Measurements from ENCODE around the gene GPR142. TPM values are rescaled to one million over a fixed set of nuclear protein-coding genes. Genes with fewer than 3 reads are reported as not detected.

Gene GPR142
- total and polyA plus RNA-seq, 2 of the 8 experiments (the other 6 are each of a cell fraction or from before 2014, with no cell fraction given) = 0.05 TPM; not detected in 1

DNA sequence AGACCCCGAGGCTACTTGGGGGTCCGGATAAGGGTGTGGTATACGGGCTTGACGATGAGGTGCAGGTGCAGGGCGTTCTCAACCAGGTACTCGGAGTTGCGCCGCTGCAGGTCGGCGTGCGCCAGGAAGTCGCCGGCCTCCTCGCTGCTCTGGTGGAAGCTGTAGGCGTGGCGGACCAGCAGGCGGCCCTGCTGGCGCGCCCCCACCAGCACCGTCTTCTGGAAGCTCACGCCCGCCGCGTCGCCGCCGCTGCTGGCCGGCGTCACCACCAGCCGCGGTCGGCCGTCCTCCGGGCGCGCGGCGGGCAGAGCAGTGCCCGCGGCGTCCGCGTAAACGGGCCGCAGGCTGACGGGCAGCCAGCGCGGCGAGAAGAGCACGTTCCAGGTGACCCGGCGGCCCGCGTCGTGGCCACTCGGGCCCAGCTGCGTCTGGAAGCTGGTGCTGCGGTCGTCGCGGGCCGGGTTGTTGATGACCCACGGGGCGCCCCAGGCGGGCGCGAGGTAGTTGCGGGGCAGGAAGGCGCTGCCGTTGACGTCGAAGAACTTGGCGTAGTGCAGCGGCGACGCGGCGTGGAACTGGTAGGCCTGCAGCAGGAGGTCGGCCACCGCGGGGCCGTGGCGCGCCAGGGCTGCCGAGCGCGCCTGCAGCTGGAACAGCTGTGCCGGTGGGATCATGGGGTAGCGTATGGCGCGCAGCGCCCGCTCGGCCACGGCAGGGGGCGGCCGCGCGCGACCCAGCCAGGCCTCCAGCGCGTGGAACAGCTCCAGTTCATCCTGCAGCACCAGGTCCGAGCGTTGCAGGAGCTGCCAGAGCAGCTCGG, 10.4 kb upstream of the GPR142 start:
- no peaks in the 10 kb centered on the region for H3K9me3 ChIP-seq (ENCODE audit: insufficient read depth in 2 of 2, low read depth in 1 of 2, low read length in 1 of 2)
- TF ChIP-seq TAF1 (IDR thresholded peaks at IDR 0.05; ENCODE audit: low read depth, low read length) (no peak), EGR1 (IDR thresholded peaks at IDR 0.05; ENCODE audit: borderline replicate concordance, low read depth, low read length) (no peak), GABPA (IDR thresholded peaks at IDR 0.05; ENCODE audit: borderline replicate concordance, insufficient read depth, low read length) (0 out of 2 replicates have a peak, but pooled peaks have one; percentile 12), SIN3A (conservative IDR thresholded peaks at IDR 0.05 in 1 of 2, IDR thresholded peaks at IDR 0.05 in 1 of 2; ENCODE audit: low read depth in 1 of 2, low read length in 2 of 2) (no peak), EZH2 (IDR thresholded peaks at IDR 0.05; ENCODE audit: low read depth, low read length, severe bottlenecking) (peak; percentile 10), TAF7 (optimal IDR thresholded peaks at IDR 0.05; ENCODE audit: borderline replicate concordance, low read depth, low read length) (no peak), CEBPB (IDR thresholded peaks at IDR 0.05; ENCODE audit: low read depth, low read length) (no peak)
- TF ChIP-seq, protein P1, sequence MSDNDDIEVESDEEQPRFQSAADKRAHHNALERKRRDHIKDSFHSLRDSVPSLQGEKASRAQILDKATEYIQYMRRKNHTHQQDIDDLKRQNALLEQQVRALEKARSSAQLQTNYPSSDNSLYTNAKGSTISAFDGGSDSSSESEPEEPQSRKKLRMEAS (IDR thresholded peaks at IDR 0.05) = no peak
- WGBS, 2 experiments (ENCODE audit: extremely low coverage in 1 of 2, insufficient coverage in 1 of 2, insufficient read length in 1 of 2, insufficient replicate concordance in 2 of 2, low coverage in 1 of 2, low lambda C conversion rate in 2 of 2, missing lambda C conversion rate in 1 of 2) = 86% methylated on average over 79 of the region's 105 CpGs; no CpG with 5 or more reads in 1 of the 2 experiments
- peaks cover 5 to 20% (median 13%) of the 10 kb centered on the region in 4 experiments for H3K4me1 ChIP-seq (replicated peaks in 1 of 4; ENCODE audit: control insufficient read depth in 3 of 4, insufficient read depth in 4 of 4, low read length in 3 of 4)
- H3K14ac ChIP-seq (ENCODE audit: insufficient read length) = no peak overlapping the region
- H2AK5ac ChIP-seq (ENCODE audit: low read depth, low read length) = no peak overlapping the region
- no peaks in the 10 kb centered on the region for H4K20me1 ChIP-seq (replicated peaks in 1 of 2; ENCODE audit: control insufficient read depth in 1 of 2, insufficient read depth in 2 of 2, low read length in 2 of 2)
- no peak overlapping the region for H2BK20ac ChIP-seq (ENCODE audit: low read length)
- H3K9ac ChIP-seq (replicated peaks in 1 of 4; ENCODE audit: extremely low read depth in 1 of 4, low read depth in 3 of 4, low read length in 3 of 4) = no peak overlapping the region
- H4K91ac ChIP-seq (replicated peaks; ENCODE audit: insufficient read length, low read length) = no peak overlapping the region
- no peak overlapping the region for H2BK120ac ChIP-seq (replicated peaks; ENCODE audit: low read depth, low read length)
- FAIRE-seq (no peak), DNase-seq (ENCODE audit: low read depth in 1 of 2, low spot score in 2 of 2) (no peak)
- no peaks in the 10 kb centered on the region for H3K79me2 ChIP-seq (ENCODE audit: control insufficient read depth in 1 of 2, insufficient read depth in 2 of 2, low read length in 2 of 2)
- CTCF ChIA-PET (ENCODE audit: partially characterized antibody) = interaction anchor here (0.9 to 3.3 kb wide), 13 partner anchors 9 to 61 kb away, joined by 3 to 18 read pairs (median 5); partner anchors contain the start of gene GPR142
- no peak overlapping the region for H3K18ac ChIP-seq (ENCODE audit: extremely low read depth, low read length)
- peak overlapping the region in 1 of 2 experiments; percentile 16; a peak in 1 of 4 replicates for H3K4me2 ChIP-seq (ENCODE audit: insufficient read depth in 1 of 2, low read depth in 2 of 2, low read length in 2 of 2)
- H3K23ac ChIP-seq (ENCODE audit: insufficient read length) = no peak overlapping the region
- peaks cover 16 to 33% (median 22%) of the 10 kb centered on the region in 4 experiments for H3K27me3 ChIP-seq (replicated peaks in 1 of 4; ENCODE audit: control insufficient read depth in 3 of 4, extremely low read depth in 1 of 4, insufficient read depth in 3 of 4, low read length in 3 of 4)
- no peak overlapping the region for H3K4ac ChIP-seq (replicated peaks; ENCODE audit: insufficient read length, low read depth, low read length)
- no peak overlapping the region for H3K4me3 ChIP-seq (ENCODE audit: extremely low read depth in 1 of 4, insufficient read depth in 2 of 4, low read depth in 3 of 4, low read length in 4 of 4)
- peaks cover 2% of the 10 kb centered on the region; the same call in 1 of the 2 replicates for H3K23me2 ChIP-seq (ENCODE audit: low read depth, low read length)
- no peaks in the 10 kb centered on the region for H3K79me1 ChIP-seq (ENCODE audit: low read depth, low read length)
- no peak overlapping the region for H2BK5ac ChIP-seq (ENCODE audit: low read depth, low read length)
- no peak overlapping the region for H3K27ac ChIP-seq (ENCODE audit: low read depth, low read length)
- no peak overlapping the region for H2BK12ac ChIP-seq (ENCODE audit: low read depth, low read length)
- H2BK15ac ChIP-seq (ENCODE audit: low read length) = no peak overlapping the region
- H3K56ac ChIP-seq (replicated peaks; ENCODE audit: insufficient read length, low read depth, low read length) = no peak overlapping the region
- H4K5ac ChIP-seq (ENCODE audit: insufficient read length, low read depth, low read length) = no peak overlapping the region
- peak overlapping the region; percentile 9 for H4K8ac ChIP-seq (ENCODE audit: extremely low read depth, insufficient read depth, low read length)
- H3K36me3 ChIP-seq (ENCODE audit: control insufficient read depth in 2 of 4, insufficient read depth in 4 of 4, low read length in 3 of 4) = peaks cover 0 to 10% (median 0%) of the 10 kb centered on the region in 4 experiments; a peak in 1 of 8 replicates
- POLR2A ChIA-PET (ENCODE audit: partially characterized antibody) = interaction anchor here (1.0 to 1.4 kb wide), 2 partner anchors 48 to 53 kb away, joined by 3 read pairs; no protein-coding TSS in a partner anchor
- H2AFZ ChIP-seq (ENCODE audit: low read length) = no peak overlapping the region

All from H1 (cell line).